ENCODE data around the gene ZNF699.
"Not testable (repeated sequence)": the region's sequence is repeated elsewhere in the genome, so short reads cannot be mapped to it uniquely, and the experiment has no call there.

Gene ZNF699

DNA sequence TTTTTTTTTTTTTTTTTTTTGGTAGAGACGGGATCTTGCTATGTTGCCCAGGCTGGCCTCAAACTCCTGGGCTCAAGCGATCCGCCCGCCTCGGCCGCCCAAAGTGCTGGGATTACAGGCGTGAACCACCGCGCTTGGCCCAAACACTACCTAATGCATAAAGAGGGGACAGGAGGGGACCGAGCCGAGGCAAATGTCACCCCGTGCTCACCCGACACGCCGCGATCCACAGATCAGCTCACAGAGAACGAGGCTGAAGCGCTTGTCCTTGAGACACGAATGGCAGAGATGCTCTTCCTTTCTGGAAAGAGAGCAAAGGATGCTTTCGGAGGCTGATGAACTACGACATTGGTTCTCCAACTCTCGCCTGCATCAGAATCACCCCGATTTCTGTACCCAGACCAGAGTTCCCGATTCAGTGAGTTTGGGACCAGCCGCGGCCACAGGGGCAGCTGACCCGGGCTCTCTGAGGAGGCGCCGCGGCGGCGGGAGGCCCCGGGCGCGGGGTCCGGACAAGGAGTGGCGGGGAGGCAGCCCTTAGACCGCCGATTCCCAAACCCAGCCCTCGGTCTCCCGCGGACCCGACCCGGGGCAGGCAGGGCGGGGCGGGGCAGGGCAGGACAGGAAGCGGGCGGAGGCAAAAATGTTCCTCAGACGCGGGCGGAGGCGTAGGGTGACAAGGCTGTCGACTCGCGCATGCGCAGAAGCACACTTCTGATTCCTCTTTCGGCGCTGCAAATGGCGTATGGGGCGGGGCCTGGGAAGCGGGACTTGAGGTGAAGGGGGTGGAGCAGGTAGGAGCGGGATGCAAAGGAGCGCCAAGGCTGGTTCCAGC lies at the start of gene ZNF699:
Gene ZNF699, minus strand, starts transcription at position 700 of the 835 bp plus-strand sequence. CDS start 4,719 bp downstream, outside the sequence.
- DNase-seq (ENCODE audit: low spot score) = peak; percentile 97

DNA sequence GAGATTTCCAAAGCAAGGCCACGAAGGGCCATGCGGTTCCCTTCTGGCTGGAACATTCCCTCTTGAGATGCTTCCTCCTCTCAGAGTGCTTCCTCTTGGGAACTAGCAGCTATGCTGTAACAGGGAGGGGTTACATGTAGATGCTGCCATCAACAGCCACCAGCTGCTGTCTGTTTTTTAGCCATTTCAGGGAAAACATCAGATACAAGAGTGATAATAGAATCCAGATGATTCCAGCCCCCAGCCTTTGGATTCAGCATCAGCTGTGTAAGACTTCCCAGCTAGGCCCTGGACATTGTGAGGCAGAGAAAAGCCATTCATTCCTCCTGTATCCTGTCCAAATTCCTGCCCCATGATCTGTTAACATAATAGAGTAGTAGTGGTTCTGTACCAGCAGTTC lies 45.0 kb upstream of the ZNF699 start:
- DNase-seq (ENCODE audit: low spot score) = peak; percentile 6

- DNase-seq (ENCODE audit: low spot score) = no peak
Observed at GRCh38 chr19:9353011-9353410, 43.4 kb upstream of the ZNF699 start.

DNA sequence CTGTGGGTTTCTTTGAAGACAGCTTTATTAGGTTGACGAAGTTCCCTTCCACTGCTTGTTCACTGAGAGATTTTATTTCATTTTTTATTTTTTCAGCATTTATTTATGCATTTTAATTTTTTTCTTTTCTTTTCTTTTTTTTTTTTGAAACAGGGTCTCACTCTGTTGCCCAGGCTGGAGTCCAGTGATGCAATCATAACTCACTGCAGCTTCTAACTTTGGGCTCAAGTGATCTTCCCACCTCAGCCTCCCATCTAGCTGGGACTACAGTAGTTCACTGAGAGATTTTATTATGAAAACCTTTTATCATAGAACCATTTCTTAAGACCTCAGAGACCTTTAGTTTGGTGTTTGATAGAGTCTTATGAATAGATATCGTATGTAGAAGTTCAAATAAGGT lies 42.9 kb upstream of the ZNF699 start:
- DNase-seq (ENCODE audit: low spot score) = no peak

- DNase-seq (ENCODE audit: low spot score) = no peak
Observed at GRCh38 chr19:9348671-9349070, 39.0 kb upstream of the ZNF699 start.

- DNase-seq (ENCODE audit: low spot score) = no peak
Observed at GRCh38 chr19:9348253-9348652, 38.6 kb upstream of the ZNF699 start.

- DNase-seq (ENCODE audit: low spot score) = no peak
Observed at GRCh38 chr19:9345005-9345404, 35.4 kb upstream of the ZNF699 start.

- no peak for DNase-seq (ENCODE audit: low spot score)
Observed at GRCh38 chr19:9342610-9343304, 33.1 kb upstream of the ZNF699 start.

GRCh38 chr19:9329999-9330398 lies 20.4 kb upstream of the ZNF699 start:
- no peak for DNase-seq (ENCODE audit: low spot score)

DNA sequence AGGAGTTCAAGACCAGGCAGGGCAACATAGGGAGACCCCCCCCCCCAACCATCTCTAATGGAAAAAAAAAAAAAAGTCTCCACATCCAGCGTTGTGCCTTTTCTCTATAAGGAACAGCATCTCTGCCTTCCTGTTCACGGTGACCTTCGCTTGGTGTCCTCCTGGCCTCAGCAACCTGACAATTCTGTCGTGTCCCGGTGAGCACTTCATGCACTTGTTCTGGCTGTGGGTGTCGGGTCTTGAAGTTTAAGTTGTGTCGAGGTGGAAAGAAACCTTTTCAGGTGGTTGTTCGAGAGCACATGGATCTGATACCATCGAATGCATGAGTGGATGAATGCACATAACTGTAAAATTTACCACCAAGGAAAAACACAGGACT lies 14.9 kb upstream of the ZNF699 start:
- DNase-seq (ENCODE audit: low spot score) = no peak

DNA sequence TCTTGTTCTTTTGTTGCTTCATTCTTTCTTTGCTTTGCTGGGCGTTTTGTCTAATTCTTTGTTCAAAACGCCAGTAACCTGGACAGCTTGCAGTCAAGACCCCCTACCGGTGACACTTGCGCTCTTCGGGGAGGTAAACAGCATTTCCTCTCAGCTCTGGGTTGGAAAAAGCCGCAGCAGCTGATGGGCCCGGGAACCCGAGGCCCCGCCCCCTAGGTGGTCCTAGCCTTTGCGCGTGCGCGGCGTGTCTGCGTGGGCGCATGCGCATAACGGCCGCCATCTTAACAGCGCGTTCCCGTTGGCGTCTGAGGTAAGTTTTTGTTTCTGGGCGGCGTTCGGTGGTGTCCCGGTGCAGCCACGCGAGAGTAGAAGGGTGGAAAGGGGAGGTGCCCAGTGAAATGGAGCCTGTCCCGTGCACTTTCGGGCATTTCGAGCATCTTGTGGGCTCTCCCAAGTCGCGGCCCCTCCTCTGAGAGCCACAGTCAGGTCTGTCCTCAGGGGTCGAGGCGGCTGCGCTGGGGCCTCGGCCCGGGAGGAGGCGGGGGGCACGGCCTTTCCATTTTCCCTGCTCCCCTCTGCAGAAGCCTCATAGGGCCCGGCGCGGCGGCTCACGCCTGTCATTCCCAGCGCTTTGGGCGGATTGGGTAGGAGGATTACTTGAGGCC lies 14.4 kb upstream of the ZNF699 start, which contains the start of gene ZNF559:
Gene ZNF559, plus strand, starts transcription at position 261 of the 665 bp plus-strand sequence. CDS start 14,371 bp downstream, outside the sequence.
- peak; percentile 99 for DNase-seq (ENCODE audit: low spot score)

DNA sequence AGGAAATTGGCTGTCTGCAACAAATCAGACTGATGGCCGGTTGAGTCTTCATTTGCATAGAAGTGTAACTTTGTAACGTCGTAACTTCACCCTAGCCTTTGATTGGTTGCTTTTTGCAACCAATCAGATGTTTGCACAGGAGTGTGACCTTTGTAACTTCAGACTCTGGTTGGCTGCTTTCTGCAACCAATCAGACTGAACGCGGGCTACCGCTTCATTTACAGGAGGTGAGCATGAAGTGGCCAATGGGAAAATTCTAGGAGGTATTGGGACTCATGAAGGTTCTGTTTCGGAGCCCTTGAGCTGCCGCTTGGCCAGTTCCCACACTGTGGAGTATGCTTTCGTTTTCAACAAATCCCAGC lies 13.9 kb upstream of the ZNF699 start:
- DNase-seq (ENCODE audit: low spot score) = peak; percentile 43

DNA sequence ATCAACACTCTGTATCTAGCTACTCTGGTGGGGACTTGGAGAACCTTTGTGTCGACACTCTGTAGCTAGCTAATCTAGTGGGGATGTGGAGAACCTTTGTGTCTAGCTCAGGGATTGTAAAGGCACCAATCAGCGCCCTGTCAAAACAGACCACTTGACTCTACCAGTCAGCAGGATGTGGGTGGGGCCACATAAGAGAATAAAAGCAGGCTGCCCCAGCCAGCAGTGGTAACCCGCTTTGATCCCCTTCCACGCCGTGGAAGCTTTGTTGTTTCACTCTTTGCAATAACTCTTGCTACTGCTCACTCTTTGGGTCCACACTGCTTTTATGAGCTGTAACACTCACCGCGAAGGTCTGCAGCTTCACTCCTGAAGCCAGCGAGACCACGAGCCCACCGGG lies 12.6 kb upstream of the ZNF699 start:
- DNase-seq (ENCODE audit: low spot score) = not testable (repeated sequence)

DNA sequence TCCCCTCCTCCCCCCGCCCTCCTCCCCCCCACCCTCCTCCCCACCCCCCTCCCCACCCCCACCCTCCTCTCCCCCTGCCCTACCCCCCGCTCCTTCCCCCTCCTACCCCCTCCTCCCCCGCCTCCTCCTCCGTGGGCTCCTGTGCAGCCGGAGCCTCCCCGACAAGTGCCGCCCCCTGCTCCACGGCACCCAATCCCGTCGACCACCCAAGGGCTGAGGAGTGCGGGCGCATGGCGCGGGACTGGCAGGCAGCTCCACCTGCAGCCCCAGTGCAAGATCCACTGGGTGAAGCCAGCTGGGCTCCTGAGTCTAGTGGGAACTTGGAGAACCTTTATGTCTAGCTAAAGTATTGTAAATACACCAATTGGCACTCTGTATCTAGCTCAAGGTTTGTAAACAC lies 12.1 kb upstream of the ZNF699 start:
- DNase-seq (ENCODE audit: low spot score) = not testable (repeated sequence)

DNA sequence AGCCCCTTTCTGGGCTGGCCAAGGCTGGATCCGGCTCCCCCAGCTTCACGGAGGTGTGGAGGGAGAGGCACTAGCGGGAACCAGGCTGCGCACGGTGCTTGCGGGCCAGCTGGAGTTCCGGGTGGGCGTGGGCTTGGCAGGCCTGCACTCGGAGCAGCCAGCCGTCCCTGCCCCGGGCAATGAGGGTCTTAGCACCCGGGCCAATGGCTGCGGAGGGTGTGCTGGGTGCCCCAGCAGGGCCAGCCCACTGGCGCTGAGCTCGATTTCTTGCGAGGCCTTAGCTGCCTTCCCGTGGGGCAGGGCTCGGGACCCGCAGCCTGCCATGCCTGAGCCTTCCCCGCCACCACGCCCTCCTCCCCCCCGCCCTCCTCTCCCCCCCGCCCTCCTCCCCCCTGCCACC lies 11.7 kb upstream of the ZNF699 start:
- no peak for DNase-seq (ENCODE audit: low spot score)

- no peak for DNase-seq (ENCODE audit: low spot score)
Observed at GRCh38 chr19:9313756-9314155, 4.1 kb upstream of the ZNF699 start.

DNA sequence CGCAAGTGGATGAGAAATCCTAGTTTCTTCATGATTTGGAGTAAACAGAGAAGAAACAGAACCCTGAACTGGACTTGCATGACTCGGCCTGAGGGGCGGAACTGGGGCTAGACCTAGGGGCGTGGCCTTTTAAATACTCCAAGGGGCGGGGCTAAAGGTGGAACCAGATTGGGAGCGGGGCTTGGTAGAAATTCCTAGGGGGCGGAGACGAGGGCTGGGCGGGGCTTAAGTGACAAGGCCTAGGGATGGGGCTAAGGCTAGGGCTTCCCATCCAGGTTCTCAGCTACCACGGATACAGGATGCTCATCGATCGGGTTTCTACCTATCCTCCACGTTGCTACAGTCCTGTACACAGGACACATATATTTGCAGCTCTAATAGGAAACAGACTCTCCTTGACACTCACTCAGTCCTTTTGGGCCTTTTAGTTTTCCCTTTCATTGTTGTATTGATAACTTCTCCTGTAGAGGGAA lies 372 bp upstream of the ZNF699 start:
- DNase-seq (ENCODE audit: low spot score) = peak; percentile 91

DNA sequence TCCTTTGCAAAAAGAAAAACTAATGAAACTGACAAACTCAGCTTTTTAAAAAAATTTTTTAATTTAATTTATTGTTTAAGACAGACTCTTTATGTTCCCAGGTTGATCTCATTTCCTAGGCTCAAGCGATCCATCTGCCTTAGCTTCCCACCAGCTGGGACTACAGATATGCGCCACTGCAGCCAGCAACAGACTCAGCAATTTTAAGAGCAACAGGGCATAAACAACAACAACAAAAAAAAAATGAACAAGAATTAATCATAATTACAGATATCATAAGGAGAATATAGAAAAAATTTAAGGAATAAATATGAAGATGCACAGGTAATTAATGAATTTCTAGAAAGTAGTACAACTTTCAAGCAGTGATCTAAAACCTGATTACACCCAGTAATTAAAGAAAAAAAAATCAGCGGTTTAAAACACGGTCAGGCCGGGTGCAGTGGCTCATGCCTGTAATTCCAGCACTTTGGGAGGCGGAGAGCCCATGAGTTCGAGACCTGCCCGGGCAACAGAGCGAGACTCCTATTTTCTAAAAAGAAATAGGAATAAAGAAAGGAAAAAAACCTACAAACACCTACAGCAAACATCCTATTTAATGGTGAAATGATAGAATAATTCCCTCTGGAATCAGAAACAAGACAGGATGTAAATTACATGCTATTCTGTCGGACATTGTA lies 1.4 kb downstream of the ZNF699 start:
- DNase-seq (ENCODE audit: low spot score) = no peak

DNA sequence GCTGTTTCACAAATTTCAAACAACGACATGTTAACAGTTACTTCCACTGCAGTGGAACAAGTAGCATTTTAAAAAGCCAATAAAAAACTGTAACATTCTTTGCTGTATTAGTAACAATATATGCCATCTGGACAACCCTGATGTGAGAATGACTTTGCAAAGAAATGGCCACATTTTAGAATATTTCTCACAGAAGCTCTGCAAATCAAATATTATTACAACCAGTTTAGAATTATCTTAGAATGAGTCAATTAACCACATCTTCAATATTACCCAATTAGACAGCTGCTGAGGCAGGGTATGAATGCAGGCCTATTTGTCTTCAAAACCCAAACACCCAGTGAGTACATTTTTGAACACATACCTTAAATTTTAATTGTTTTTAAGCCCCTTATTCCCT lies 3.2 kb downstream of the ZNF699 start:
- peak; percentile 47 for DNase-seq (ENCODE audit: low spot score)

GRCh38 chr19:9296336-9296735 lies 13.3 kb downstream of the ZNF699 start:
- DNase-seq (ENCODE audit: low spot score) = no peak

DNA sequence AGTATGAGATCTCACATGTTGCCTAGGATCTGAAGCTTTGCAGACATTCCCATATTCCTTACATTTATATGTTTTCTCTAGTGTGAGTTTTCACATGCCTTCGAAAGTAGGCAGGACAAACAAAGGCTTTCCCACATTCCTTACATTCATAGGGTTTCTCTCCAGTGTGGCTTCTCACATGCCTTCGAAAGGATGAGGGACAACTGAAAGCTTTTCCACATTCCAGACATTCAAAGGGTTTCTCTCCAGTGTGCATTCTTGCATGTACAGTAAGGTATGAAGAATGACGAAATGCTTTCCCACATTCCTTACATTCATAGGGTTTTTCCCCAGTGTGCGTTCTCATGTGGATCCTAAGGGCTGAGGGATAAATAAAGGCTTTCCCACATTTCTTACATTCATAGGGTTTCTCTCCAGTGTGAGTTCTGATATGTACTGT lies 14.2 kb downstream of the ZNF699 start:
- DNase-seq (ENCODE audit: low spot score) = no peak

All from AG20443 (cell line).